H9 (cell line): ENCODE results near the gene RAB35. TPM values are rescaled to one million over a fixed set of nuclear protein-coding genes. Genes with fewer than 3 reads are reported as not detected.

Experiments used
- DNase-seq: peaks from one replicate; pipeline ENCODE4 v3.0.0-alpha.2; 2017
- H2AFZ ChIP-seq: one replicate; pipeline ENCODE4 v1.6.1; 2013; ENCODE audit warnings: mild to moderate bottlenecking, low read length, control low read depth, moderate library complexity
- H2AK5ac ChIP-seq: 2 replicates; pipeline ENCODE4 v1.6.1; 2013; ENCODE audit warnings: low read length, control low read depth, mixed read lengths; ENCODE audit not compliant: insufficient read length
- H2BK120ac ChIP-seq: one replicate; pipeline ENCODE4 v1.6.1; 2013; ENCODE audit warnings: low read depth, mild to moderate bottlenecking, low read length, control low read depth, inconsistent platforms; ENCODE audit not compliant: poor library complexity, severe bottlenecking
- H2BK12ac ChIP-seq: 2 replicates; pipeline ENCODE4 v1.6.1; 2013; ENCODE audit warnings: low read length, control low read depth, mixed read lengths, low read depth; ENCODE audit not compliant: insufficient read length
- H2BK15ac ChIP-seq: 2 replicates; pipeline ENCODE4 v1.6.1; 2013; ENCODE audit warnings: low read depth, low read length, control low read depth
- H2BK20ac ChIP-seq: one replicate; pipeline ENCODE4 v1.6.1; 2013; ENCODE audit warnings: low read depth, mild to moderate bottlenecking, low read length, control low read depth, inconsistent platforms; ENCODE audit not compliant: poor library complexity, severe bottlenecking
- H2BK5ac ChIP-seq: 2 replicates; pipeline ENCODE4 v1.6.1; 2013; ENCODE audit warnings: low read length, control low read depth, mixed read lengths; ENCODE audit not compliant: insufficient read length
- H3K14ac ChIP-seq: 2 replicates; pipeline ENCODE4 v1.6.1; 2013; ENCODE audit warnings: low read length, control low read depth; ENCODE audit not compliant: insufficient read depth
- H3K18ac ChIP-seq: 2 replicates; pipeline ENCODE4 v1.6.1; 2013; ENCODE audit warnings: low read depth, mild to moderate bottlenecking, mixed read lengths, low read length, control low read depth; ENCODE audit not compliant: insufficient read length
- H3K23ac ChIP-seq: 2 replicates; pipeline ENCODE4 v1.6.1; 2013; ENCODE audit warnings: low read length, control low read depth, mixed read lengths, low read depth; ENCODE audit not compliant: insufficient read length
- H3K23me2 ChIP-seq: 2 replicates; pipeline ENCODE4 v1.6.1; 2013; ENCODE audit warnings: low read depth, mild to moderate bottlenecking, mixed read lengths, low read length, control low read depth; ENCODE audit not compliant: insufficient read length, poor library complexity, severe bottlenecking
- H3K27ac ChIP-seq: 2 replicates; pipeline ENCODE4 v1.5.1; 2013; ENCODE audit warnings: low read length, control low read depth, mixed read lengths, low read depth; ENCODE audit not compliant: insufficient read length
- H3K27me3 ChIP-seq: 2 replicates; pipeline ENCODE4 v1.6.1; 2013; ENCODE audit warnings: low read length, control low read depth, inconsistent platforms; ENCODE audit not compliant: insufficient read depth
- H3K4ac ChIP-seq: 2 replicates; pipeline ENCODE4 v1.6.1; 2013; ENCODE audit warnings: low read depth, mild to moderate bottlenecking, control low read depth, inconsistent platforms, low read length, moderate library complexity
- H3K4me1 ChIP-seq: 2 replicates; pipeline ENCODE4 v1.6.1; 2013; ENCODE audit warnings: low read length, control low read depth, inconsistent platforms; ENCODE audit not compliant: insufficient read depth
- H3K4me2 ChIP-seq: 2 replicates; pipeline ENCODE4 v1.6.1; 2013; ENCODE audit warnings: low read length, control low read depth, mixed read lengths; ENCODE audit not compliant: insufficient read length, insufficient read depth
- H3K56ac ChIP-seq: 2 replicates; pipeline ENCODE4 v1.6.1; 2013; ENCODE audit warnings: low read depth, mild to moderate bottlenecking, mixed read lengths, low read length, control low read depth; ENCODE audit not compliant: insufficient read length
- H3K79me1 ChIP-seq: 2 replicates; pipeline ENCODE4 v1.6.1; 2013; ENCODE audit warnings: low read depth, mild to moderate bottlenecking, moderate library complexity, low read length, control low read depth, inconsistent platforms; ENCODE audit not compliant: insufficient read depth, poor library complexity, severe bottlenecking
- H3K79me2 ChIP-seq: 2 replicates; pipeline ENCODE4 v1.6.1; 2013; ENCODE audit warnings: low read length, control low read depth, inconsistent platforms; ENCODE audit not compliant: insufficient read depth
- H3K9ac ChIP-seq: 2 replicates; pipeline ENCODE4 v1.6.1; 2013; ENCODE audit warnings: low read length, control low read depth, mixed read lengths; ENCODE audit not compliant: insufficient read length; ENCODE audit errors: extremely low read depth
- H3K9me3 ChIP-seq: one replicate; pipeline ENCODE4 v1.6.1; 2013; ENCODE audit warnings: low read depth, low read length, inconsistent platforms; ENCODE audit not compliant: control insufficient read depth
- H3T11ph ChIP-seq: one replicate; pipeline ENCODE4 v1.6.1; 2013; ENCODE audit warnings: mild to moderate bottlenecking, low read length, control low read depth, inconsistent platforms
- H4K20me1 ChIP-seq: one replicate; pipeline ENCODE4 v1.6.1; 2013; ENCODE audit not compliant: control insufficient read depth, insufficient read length, insufficient read depth
- H4K5ac ChIP-seq: 2 replicates; pipeline ENCODE4 v1.6.1; 2013; ENCODE audit warnings: low read depth, mild to moderate bottlenecking, mixed read lengths, low read length, control low read depth; ENCODE audit not compliant: insufficient read length
- H4K8ac ChIP-seq: replicated peaks from 2 replicates; pipeline ENCODE4 v1.6.1; 2013; ENCODE audit warnings: low read length, control low read depth, mixed read lengths, low read depth; ENCODE audit not compliant: insufficient read length
- H4K91ac ChIP-seq: 2 replicates; pipeline ENCODE4 v1.6.1; 2013; ENCODE audit warnings: low read depth, mild to moderate bottlenecking, moderate library complexity, mixed read lengths, low read length, control low read depth; ENCODE audit not compliant: insufficient read length
- H3K27ac Mint-ChIP-seq, 3 experiments: 2 replicates in 2 of 3; 3 replicates in 1 of 3; pipeline ENCODE4 v1.8.0; 2020 to 2021; ENCODE audit warnings: mixed read lengths in 3 of 3, mild to moderate bottlenecking in 1 of 3, moderate library complexity in 1 of 3
- H3K27me3 Mint-ChIP-seq: 2 replicates; pipeline ENCODE4 v1.8.0; 2021; ENCODE audit warnings: low read depth, mild to moderate bottlenecking, moderate library complexity, mixed read lengths
- H3K36me3 Mint-ChIP-seq, 3 experiments: 2 replicates in 2 of 3; 3 replicates in 1 of 3; pipeline ENCODE4 v1.8.0; 2020 to 2021; ENCODE audit warnings: low read depth in 3 of 3, mixed read lengths in 3 of 3; ENCODE audit not compliant: insufficient read depth in 1 of 3
- H3K4me1 Mint-ChIP-seq, 2 experiments: 2 replicates each; pipeline ENCODE4 v1.8.0; 2020; ENCODE audit warnings: mixed read lengths in 2 of 2
- H3K4me3 Mint-ChIP-seq, 2 experiments: 2 replicates in 1 of 2; 3 replicates in 1 of 2; pipeline ENCODE4 v1.8.0; 2020 to 2021; ENCODE audit warnings: mild to moderate bottlenecking in 2 of 2, mixed read lengths in 2 of 2, moderate library complexity in 1 of 2
- H3K9me3 Mint-ChIP-seq, 2 experiments: 2 replicates in 1 of 2; 3 replicates in 1 of 2; pipeline ENCODE4 v1.8.0; 2020; ENCODE audit warnings: mild to moderate bottlenecking in 2 of 2, mixed read lengths in 2 of 2, moderate library complexity in 1 of 2
- CTCF ChIP-seq: fragments of 200-600 bp; sonication (generic); conservative IDR thresholded peaks from 3 replicates; pipeline ENCODE4 v1.8.0; 2021; ENCODE audit warnings: antibody characterized with exemption, mild to moderate bottlenecking
- WGBS: extraction: QIAGEN DNeasy Blood & Tissue Kit; methylation state at CpG from one replicate; pipeline ENCODE4 v1.1.7; 2013; ENCODE audit warnings: missing lambda C conversion rate, low lambda C conversion rate, mixed read lengths; ENCODE audit not compliant: insufficient read length; ENCODE audit errors: extremely low coverage; 5-methylcytosine and 5-hydroxymethylcytosine counted together
- total RNA-seq: library from RNA; stranded (reverse); gene quantifications from 2 replicates; pipeline ENCODE4 v1.2.1, GENCODE V29; 2021

RAB35 gene
- total RNA-seq, 1 experiment from 2014 or later, result 60.0 TPM

- Histone ChIP-seq H3K9ac (no peak overlapping the region), H3T11ph (no peak overlapping the region), H2AK5ac (no peak overlapping the region), H3K23ac (no peak overlapping the region), H2BK5ac (no peak overlapping the region), H3K56ac (no peak overlapping the region), H4K91ac (no peak overlapping the region), H3K14ac (no peak overlapping the region), H3K9me3 (no peaks in the 10 kb centered on the region), H2BK12ac (no peak overlapping the region), H4K5ac (no peak overlapping the region), H3K18ac (no peak overlapping the region), H3K4ac (no peak overlapping the region), H3K4me1 (no peaks in the 10 kb centered on the region), H3K23me2 (no peaks in the 10 kb centered on the region), H2BK120ac (no peak overlapping the region), H3K79me1 (no peaks in the 10 kb centered on the region), H4K20me1 (no peaks in the 10 kb centered on the region), H4K8ac (no peak overlapping the region), H3K4me2 (no peak overlapping the region), H2BK15ac (no peak overlapping the region), H3K79me2 (no peaks in the 10 kb centered on the region), H3K27me3 (no peaks in the 10 kb centered on the region), H2AFZ (no peak overlapping the region), H2BK20ac (no peak overlapping the region), H3K27ac (no peak overlapping the region)
- Mint-ChIP-seq H3K36me3 (peaks cover 0 to 2% (median 0%) of the 10 kb centered on the region in 3 experiments; a peak in 4 of 7 replicates), H3K4me1 (peaks cover 0 to 2% of the 10 kb centered on the region in 2 experiments; a peak in 1 of 4 replicates), H3K27me3 (no peaks in the 10 kb centered on the region), H3K9me3 (no peaks in the 10 kb centered on the region), H3K4me3 (no peak overlapping the region), H3K27ac (no peak overlapping the region)
- WGBS, result no CpG with 5 or more reads among the region's 6 CpGs
- no peak for DNase-seq
- TF ChIP-seq CTCF, result no peak
These were observed 45.0 kb downstream of the RAB35 start for GRCh38 chr12:120071493-120072020.
